Right hindlimb (tissue), 1 donor: ENCODE results near the gene SYNE3.

Experiments
- DNase-seq: peaks from one replicate; pipeline ENCODE4 v3.0.0-alpha.2; 2018

Gene SYNE3

DNA sequence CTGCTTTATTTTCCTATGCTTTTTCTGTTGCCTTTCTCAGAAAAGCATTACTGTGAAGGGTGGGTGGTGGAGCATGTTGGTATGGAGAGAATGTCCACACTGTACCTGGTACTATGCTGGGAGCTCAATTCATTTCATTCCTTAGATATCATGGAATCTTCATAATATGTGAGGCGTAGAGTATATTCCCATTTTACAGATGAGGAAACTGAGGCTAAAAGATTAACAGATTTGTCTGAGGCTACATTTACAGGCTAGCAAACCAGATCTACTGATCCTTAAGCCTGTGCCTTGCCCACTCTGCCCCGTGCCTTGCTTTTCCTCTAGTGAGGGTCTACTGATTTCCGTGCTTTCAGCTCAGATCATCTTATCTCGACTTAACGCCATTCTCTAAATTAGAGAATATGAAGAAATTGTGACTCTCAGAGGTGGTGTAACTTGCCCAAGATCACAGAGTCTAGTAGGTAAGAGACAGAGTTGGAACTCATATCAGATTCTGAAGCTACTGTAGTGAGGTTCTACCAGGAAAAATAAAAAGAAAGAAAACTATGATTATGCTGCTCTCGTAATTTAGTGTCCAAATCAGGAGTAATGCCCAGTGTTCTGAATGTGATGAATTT, 23.9 kb upstream of the SYNE3 start:
- DNase-seq: no peak

DNA sequence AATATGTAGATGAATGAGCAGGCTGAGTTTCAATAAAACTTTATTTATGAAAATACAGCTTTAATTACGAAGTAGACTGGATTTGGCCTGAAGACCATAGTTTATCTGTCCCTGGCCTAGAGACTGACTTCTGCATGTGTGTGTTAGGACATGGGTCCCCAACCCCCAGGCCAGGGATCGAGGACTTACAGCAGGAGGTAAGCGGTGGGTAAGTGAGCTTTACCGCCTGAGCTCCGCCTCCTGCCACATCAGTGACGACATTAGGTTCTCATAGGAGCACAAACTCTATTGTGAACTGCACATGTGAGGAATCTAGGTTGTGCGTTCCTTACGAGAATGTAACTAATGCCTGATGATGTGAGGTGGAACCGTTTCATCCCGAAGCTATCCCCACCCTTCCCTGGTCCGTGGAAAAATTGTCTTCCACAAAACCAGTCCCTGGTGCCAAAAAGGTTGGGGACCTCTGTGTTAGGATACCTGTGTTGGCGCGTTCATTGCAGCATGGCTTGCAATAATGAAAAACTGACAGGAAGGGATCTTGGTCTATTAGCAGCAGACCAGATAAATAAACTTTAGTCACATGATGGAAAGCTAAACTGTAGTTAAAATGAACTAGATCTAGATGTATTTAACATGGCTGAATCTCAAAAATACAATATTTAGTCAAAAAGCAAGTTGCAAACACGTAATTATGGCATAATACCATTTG, 22.5 kb upstream of the SYNE3 start:
- no peak for DNase-seq

DNA sequence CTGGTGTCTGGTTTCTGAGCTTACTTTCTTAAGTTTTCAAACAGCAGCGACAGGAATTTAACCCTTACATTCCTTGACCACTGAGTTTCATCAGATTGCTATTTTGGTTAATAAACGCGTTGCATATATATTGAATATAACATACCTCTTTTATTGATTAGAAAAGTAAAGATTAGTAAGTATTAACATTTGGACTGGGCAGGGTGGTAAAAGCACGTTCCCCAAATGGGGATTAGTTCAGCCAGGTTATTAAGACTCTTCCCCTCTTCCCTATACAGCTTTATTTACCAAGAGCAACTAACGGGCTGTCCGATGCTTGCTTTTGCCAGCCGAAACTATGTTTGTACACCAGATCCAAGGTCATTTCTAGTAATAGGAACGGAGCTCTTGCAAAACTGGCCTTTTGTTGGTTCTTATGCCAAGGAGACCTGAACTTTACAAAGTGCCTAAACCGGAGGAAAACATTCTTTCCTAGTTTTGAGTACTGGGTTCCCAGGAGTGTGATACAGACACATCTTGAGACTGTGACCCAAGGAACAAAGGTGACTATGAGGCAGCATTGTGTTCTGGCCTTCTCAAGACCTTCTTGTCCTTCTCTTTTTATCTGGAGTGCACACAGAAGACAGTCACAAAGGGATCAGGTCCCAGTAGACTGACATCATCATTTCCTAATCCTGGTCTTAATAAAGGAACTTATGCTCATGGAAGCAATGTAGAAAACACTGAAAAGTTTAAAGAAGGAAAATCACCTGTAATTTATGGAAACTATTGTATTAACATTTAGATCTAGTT, 21.0 kb upstream of the SYNE3 start:
- no peak for DNase-seq

DNA sequence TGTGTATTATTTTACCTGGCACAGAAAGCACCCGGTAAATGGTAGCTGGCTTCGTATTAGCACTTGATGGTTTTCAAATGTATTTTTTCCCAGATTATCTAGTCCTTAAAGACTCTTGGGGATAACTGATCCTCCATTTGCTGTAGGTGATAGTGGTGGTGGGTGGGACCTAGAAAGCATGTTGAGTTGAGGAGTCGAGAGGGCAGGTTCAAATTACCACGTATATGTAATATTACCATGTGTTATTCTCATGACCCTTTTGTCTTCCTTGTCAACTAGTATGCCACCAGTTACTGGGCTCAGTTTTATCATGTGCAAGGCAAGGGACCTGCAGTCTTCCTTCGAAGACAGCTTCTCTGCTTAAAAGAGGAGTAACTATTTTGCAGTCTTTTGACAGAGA, 20.2 kb upstream of the SYNE3 start:
- no peak for DNase-seq

DNA sequence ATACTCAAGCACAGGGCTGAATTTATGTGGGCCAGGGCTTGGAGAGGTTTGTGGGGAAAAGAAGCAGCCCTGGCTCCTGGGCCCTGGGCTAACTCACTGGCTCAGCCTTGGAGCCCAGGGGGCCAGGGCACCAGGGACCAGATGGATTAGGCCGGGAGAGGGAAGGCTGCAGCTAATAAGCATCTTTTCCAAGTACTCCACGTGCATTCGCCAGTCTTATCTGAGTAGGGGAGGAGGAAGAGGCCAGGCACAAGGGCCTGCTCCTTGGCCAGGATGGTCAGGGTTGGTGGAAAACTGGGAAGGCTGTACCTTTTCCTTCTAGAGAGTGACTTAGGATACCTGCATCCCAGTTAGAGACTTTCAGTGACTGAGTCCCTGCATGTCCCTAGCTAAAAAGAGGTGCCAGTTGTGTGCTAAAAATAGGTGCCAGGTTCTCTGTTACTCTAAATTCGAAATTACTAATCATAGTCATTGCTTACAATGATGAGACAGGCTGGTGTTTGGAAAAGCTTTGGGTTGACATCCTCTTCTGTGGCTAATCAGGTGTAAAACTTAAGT, 19.7 kb upstream of the SYNE3 start:
- no peak for DNase-seq

DNA sequence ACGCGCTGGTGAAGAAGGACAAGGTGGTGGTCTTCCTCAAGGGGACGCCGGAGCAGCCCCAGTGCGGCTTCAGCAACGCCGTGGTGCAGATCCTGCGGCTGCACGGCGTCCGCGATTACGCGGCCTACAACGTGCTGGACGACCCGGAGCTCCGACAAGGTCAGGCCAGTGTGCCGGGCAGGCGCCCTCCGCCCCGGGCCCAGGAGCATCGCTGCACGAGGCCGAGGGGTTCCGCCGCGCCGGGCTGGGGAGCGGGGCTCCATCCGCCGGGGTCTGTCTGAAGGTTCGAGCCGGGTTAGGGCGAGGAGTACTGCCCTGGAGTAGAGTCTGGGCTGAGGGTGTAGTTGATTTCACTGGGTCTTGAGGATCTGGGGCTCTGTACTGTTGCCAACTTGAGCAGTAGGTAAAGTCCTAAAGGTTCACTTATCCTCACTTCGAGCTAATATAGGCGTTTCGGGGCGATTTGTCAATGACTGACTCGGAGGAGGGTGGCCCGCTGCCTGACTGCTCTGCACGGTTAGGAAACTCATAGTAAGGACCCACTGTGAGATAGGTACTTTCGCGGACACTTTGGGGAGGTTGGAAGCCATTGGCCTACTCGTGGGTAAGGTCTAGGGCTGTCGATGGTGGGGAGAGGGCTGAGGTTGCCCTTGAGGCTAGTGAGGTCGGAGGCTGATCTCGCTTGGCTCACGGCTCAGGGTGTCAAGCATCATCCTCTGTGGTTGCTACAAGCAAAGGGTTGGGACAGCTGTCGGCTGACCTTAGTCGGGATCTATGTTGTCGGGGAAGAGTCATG, 19.0 kb upstream of the SYNE3 start:
- DNase-seq: no peak

DNA sequence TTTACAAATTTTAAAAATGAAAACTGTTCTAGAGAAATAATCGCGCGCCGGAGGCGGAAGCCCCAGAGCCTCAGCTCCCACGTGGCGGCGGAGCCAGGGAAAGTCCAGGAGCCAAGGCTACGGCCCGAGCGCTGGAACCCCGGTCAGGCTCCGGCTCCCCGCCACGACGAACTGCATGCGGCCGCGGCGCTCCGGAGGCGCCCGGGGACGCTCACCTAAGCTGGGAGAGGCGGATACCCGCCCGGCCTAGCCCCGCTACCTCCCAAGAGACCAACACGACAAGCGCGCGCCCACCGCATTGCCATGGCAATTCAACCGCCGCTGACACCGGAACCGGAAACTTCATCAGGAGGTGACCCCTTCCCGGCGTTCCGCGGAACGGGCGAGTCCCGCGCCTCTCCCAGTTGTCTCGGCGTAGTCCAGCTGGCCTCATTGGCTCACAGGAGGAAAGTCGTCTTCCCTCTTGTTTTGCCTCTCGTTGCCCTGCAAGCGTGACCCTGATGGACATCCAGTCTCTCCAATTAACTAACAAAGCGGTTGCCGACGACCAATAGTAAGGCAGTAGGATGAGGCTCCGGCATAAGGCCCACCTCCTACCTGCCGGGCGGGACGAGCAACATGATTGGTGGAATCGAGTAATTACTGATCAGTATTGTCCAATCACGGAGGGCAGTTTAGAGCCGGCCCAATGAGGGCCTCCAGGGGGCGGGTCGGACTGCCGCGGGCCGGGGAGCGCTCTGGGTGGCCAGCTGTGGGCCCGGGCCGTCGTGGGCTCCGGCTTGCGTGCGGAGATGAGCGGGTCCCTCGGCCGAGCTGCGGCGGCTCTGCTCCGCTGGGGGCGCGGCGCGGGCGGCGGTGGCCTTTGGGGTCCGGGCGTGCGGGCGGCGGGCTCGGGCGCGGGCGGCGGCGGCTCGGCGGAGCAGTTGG, 18.1 kb upstream of the SYNE3 start, which contains the start of gene GLRX5:
Gene GLRX5, plus strand, starts transcription at position 752 of the 927 bp plus-strand sequence. Its CDS starts 40 bp downstream, at position 792.
- DNase-seq: peak; percentile 100

DNA sequence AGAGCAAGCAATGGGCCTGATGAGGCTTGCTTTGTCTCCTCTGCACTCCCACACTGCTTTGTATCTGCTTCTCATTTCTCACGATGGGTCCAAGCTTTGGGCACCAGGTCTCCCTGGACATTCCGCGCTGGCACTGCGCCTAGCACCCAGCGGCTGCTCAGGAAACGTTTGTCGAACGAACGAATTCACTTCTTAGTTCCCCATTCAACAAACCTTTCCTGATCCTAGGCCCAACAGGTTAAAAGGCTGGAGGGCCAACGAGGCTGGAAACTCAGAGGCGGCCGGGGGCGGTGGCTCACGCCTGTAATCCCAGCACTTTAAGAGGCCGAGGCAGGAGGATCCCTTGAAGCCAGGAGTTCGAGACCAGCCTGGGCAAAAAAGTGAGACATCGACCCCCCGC, 17.4 kb upstream of the SYNE3 start:
- no peak for DNase-seq

DNA sequence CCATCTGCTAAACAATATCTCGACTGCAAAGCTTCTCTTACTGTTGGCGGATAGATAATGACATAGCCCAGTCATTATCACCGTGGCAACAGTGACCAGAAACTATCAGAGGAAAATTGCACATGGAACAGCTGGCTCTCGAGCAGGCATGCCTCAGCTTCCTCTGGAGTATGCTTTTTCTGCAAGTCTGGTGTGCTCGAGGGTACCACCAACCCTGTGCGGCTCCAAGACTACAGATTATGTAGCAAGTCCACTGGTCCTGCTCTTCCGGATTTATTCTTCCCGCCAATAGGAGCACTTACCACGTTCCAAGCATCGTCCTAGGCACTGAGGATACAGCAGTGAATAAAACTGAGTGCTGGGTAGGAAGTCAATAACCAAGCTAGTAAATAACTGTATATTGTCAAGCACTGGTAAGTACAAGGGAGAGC, 17.0 kb upstream of the SYNE3 start:
- DNase-seq: no peak

DNA sequence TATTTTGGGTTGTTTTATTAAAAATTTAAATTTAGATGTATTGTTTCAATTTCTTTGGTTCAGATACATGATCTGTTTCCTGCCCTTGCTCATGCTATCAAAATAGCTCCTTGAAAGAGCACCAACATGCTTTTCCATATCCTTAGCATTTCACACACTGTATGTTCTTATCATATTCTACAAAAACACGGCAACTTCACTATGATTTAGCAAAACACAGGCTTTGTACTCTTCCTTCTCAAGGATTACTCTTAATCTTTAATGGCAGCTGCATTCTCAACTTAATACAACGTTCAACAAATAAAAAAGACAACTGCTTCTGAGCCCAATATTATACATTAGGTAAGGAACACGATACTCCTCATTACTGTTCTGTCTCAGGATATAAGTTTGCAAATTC, 15.5 kb upstream of the SYNE3 start:
- DNase-seq: no peak

DNA sequence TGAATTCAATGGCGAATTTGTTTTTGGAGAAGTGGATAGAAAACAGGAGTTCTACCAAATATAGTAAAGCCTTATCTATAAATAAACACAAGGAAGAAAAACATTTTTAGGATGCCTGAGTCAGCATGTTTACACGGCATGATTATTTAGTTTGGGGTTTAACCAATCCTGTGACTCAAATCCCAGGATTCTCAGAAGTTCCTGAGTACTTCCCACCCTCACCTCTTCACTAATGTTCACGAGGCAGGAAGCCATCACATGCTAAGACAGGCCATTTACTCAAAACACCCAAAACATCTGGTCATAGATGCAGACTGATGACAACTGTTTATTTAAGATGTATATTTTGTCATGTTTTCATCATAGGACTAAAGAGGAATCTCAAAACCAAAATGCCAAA, 15.0 kb upstream of the SYNE3 start:
- no peak for DNase-seq

DNA sequence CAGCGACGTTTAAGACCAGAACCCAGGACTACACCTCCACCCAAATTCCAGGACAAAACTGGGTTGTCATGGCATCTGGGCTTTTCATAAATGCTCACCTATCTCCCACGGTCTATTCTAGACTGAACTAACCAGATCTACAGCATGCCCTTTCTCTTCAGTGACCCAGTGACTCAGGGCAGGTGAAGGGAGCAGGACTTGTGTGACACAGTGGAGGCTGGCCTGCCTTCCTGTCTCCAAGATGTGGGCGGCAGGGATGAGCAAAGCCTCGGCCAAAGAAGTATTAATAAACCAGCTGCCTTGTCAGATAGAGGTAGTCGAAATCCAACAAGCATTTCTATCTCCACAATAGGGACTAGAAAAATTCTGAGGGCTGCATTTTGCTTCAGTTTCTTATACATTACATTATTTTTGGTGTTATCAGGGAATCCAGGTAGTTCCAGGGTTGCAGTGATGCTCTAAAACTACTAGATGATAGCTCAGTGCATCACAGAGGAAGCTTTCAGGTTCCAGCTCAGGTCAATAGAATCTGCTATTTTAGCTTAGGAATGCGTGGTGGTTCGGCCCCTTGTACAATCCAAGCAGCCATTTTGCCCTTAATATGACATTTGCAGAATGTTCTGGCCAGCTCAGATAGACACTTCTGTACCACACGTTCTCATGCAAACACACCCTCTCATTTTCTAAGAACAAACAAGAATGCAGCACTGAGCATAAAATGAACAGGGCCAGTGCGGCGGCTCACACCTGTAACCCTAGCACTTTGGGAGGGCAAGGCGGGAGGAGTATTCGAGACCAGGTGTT, 14.2 kb upstream of the SYNE3 start:
- no peak for DNase-seq

DNA sequence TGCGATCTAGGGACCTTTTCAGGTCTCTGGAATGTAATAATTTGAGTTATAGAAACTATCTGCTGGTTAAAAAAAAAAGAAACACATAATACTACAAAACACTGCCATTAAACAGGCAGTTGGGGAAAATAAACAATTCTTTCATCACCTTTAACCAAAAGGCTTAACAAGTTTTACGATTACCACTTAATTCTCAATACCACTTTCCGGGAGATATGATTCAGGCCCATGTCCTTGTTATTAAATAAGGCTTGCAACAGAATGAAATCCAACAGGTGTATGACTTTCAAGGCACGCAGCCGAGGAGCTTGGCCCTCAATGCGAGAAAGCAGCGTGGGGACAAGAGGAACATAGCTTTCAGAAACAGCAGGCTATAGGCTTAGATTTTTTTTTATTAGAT, 12.8 kb upstream of the SYNE3 start:
- no peak for DNase-seq

DNA sequence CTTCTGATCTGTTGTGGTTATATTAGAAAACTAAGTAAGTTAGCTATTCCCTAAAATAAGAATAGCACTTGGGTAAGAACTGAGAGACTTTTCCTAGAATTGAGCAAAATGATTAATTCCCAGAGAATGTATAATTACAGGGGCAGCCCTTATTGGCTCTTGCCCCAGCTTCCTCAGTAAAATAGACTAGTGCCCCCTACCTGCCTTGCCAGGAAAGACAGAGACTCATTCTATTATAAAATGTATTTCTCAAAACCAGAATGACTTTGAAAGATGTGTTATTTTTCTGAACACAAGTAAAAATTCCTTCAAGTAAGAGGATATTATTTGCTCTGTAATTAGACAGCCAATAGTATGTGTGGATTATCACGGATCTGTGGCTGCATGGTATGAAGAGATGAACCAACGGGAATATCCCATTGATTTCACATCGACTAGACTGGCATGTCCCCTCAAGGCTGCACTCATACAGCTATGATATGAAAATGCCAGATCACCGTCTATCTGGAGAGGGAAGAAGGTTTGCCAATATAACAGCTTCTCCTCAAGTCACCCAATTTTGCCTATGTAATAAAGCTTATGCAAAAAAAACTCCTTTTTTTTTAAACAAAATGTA, 11.0 kb upstream of the SYNE3 start:
- DNase-seq: no peak

DNA sequence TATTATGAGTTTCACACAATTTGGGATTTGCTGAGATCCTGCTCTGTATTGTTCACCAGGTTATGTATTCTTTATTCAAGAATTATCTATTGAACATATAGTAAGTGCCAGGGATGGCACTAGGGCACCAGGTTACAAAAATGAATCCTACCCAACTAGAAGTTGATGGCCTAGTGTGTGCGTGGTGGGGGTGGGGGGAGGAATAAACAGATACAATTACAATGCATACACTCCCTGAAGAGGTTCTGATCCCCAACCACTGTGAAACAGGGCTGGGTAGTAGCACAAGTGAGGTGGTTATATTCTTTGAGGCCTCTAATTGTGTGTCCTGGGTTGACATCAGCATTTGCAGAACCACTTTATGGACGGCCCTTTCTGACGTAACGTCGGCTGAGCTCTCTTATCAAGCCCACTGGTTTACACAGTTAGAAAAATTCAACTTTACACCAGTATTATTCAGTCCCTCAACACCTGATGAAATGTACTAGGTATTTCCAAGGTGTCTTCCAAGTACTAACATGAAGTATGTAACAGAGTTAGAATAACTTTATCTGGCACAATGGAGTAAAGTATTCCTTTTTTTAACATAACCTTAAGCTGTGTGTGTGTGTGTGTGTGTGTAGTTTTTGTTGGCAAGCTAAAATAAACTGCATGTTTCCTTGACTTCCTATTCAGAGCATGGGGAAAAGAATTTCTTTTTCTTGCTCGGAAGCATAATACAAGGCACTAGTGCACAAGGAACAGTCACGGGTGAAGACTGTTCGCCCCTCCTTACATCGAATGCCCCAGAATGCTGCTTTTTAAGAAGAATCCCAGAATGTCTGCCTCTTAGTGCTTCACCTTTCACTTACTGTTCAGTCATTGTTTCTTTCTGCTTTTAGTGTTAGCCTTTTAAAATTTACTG, 10.3 kb upstream of the SYNE3 start:
- DNase-seq: no peak

DNA sequence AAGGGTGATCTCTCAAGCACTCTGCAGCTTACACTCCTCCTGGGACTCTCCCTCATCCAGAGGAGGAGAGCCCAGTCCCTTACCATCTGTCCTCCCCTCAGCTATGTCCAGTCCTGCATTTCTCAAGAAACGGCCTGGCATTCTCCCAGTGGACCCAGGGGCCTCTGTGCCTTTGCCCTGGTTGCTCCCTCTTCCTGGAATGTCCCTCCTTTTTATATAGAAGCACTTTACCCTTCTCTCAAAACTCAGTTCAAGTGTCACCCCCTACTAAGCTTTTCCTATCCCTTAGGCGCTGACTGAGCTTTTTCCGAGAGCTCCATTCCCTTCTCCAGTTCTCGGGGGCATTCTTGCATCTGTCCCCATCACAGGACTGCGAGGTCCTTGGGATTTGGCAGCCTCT, 9.5 kb upstream of the SYNE3 start:
- DNase-seq: no peak

DNA sequence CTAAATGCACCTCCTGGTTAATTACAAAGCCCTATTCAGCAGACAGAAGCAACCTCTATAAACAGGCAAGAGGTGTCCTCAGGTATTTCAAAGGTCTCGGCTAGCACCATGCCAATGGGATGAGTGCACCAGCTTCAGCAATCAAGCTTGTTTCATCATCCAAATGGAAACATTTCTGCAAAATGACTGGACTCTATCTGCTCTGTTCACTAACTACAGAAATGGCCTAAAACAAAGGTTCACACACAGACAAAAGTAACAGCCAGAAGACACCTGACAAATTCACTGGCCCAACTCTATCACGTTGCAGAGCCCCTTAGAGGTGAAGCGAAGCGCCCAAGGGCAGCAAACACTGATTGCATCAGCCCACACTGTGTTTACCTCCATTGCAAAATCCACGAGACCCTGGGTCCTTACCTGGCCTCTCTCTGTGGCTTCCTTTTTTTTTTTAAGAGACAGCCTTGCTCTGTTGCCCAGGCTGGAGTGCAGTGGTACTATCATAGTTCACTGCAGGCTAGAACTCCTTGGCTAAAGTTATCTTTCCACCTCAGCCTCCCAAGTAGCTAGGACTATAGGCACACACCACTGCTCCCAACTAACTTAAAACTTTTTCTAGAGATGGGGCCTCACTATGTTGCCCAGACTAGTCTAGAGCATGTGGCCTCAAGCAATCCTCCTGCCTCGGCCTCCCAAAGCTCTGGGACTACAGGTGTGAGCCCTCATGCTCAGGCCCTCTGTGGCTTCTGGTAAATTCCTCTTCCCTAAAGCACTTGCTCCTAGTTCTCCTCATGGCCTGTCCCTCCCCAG, 8.5 kb upstream of the SYNE3 start:
- DNase-seq: no peak

DNA sequence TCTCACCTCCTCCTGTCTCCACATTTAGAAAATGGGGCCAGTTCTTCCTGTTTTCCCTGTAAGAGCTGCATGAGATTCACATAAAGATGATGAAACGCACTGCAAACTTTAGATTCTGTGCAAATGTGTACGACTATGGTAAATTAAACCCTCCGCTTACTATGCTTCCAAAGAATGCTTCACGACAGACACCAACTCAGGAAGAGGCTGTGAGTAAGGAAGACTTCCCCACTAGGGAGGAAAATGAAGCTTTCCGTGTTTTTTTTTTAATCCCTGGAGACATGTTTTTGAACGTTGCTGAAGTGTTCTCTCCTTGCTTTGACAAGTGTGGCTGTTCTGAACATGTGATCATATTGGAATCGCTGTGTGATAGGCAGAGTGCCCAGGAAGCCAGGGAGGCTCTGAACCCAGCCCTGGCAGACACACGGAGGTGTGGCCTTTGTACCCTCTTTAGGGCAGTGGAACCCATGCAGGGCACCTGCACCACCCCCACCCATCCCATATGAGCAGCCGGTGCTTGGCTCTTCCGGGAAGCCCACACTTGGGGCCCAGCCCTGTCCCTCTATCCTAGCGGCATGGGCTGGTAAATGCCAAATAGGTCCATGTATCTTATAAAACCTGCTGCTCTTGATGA, 7.5 kb upstream of the SYNE3 start:
- DNase-seq: no peak
